Mammary microvascular endothelial cell (primary cell): ENCODE measurements around the gene TEX19. TPM values are rescaled to one million over a fixed set of nuclear protein-coding genes. Genes with fewer than 3 reads are reported as not detected.

ENCODE experiments used
- total RNA-seq: library from RNA; depleted of rRNA; stranded (reverse); fragments of >200 nt; gene quantifications from 2 replicates; pipeline ENCODE4 v1.2.3, GENCODE V29; 2015

TEX19 gene
- not detected in 2 replicates for total RNA-seq

GRCh38 chr17:82358465-82359350 is at the start of gene TEX19:
TSS of gene TEX19 (plus strand) at chr17:82359247. CDS start at chr17:82362151, 2,904 bp downstream.

GRCh38 chr17:82317394-82318168 is 41.5 kb upstream of the TEX19 start, which contains the start of gene CD7:
TSS of gene CD7 (minus strand) at chr17:82317608. CDS start at chr17:82317495, 113 bp downstream.

GRCh38 chr17:82333279-82334171 is 25.5 kb upstream of the TEX19 start, which contains the start of gene SECTM1:
TSS of gene SECTM1 (minus strand) at chr17:82333766. CDS start at chr17:82327240, 6,526 bp downstream.

GRCh38 chr17:82371333-82372248 is 12.5 kb downstream of the TEX19 start, which contains the start of gene UTS2R:
TSS of gene UTS2R (plus strand) at chr17:82371765. CDS start at chr17:82374325, 2,560 bp downstream.

Other genes with a start within 250 kb of the TEX19 start
- 4.6 and 7.7 TPM in 2 replicates for gene CCDC57, start 146.4 kb upstream of the TEX19 start, total RNA-seq
- gene SLC16A3, start 130.2 kb upstream of the TEX19 start, total RNA-seq: 154 and 189 TPM in 2 replicates
- 34.9 and 35.2 TPM in 2 replicates for gene CSNK1D, start 85.5 kb upstream of the TEX19 start, total RNA-seq
- gene CD7, start 41.6 kb upstream of the TEX19 start, total RNA-seq: not detected in 2 replicates
- 5.8 and 7.0 TPM in 2 replicates for gene SECTM1, start 25.5 kb upstream of the TEX19 start, total RNA-seq
- gene UTS2R, start 12.5 kb downstream of the TEX19 start, total RNA-seq: not detected in 2 replicates
- gene HEXD, start 59.1 kb downstream of the TEX19 start, total RNA-seq: 9.9 and 12.1 TPM in 2 replicates
- gene OGFOD3, start 59.3 kb downstream of the TEX19 start, total RNA-seq: 41.1 and 43.0 TPM in 2 replicates
- 43.4 and 50.3 TPM in 2 replicates for gene CYBC1, start 91.5 kb downstream of the TEX19 start, total RNA-seq
- 38.5 and 52.7 TPM in 2 replicates for gene NARF, start 99.5 kb downstream of the TEX19 start, total RNA-seq
- 28.3 and 33.9 TPM in 2 replicates for gene FOXK2, start 160.5 kb downstream of the TEX19 start, total RNA-seq